ENCODE data around the gene PTPRA.

The PTPRA gene

GRCh38 chr20:3077618-3078134 lies 204.4 kb downstream of the PTPRA start:
- no peak for DNase-seq (ENCODE audit: low spot score)

DNA sequence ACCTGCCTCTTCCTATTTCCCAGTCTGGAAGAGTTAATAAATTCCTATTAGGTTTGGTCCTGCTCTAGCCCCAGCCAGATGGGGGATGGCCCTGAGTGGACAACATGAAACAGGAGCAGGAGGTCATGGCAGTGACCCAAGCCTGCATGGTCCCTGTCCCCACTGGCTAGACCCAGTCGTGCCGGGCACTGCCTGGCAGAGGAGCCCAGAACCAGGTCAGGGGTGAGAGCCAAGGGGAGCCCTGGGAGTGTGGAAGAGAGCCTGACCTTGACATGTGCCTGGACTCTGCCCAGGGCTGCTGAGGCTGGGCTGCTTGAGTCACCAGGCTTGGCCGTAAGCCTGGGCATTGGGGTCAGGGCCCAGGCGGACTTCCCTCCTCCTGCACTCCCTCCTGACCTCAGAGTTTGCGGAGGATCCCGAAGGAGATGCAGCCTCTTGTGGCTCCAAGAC lies 207.7 kb downstream of the PTPRA start:
- DNase-seq (ENCODE audit: low spot score) = no peak

- no peak for DNase-seq (ENCODE audit: low spot score)
Measured at GRCh38 chr20:3081641-3082040, 208.4 kb downstream of the PTPRA start.

GRCh38 chr20:3082306-3082951 lies 209.1 kb downstream of the PTPRA start:
- no peak for DNase-seq (ENCODE audit: low spot score)

- no peak for DNase-seq (ENCODE audit: low spot score)
Measured at GRCh38 chr20:3082955-3083952, 210.0 kb downstream of the PTPRA start.

DNA sequence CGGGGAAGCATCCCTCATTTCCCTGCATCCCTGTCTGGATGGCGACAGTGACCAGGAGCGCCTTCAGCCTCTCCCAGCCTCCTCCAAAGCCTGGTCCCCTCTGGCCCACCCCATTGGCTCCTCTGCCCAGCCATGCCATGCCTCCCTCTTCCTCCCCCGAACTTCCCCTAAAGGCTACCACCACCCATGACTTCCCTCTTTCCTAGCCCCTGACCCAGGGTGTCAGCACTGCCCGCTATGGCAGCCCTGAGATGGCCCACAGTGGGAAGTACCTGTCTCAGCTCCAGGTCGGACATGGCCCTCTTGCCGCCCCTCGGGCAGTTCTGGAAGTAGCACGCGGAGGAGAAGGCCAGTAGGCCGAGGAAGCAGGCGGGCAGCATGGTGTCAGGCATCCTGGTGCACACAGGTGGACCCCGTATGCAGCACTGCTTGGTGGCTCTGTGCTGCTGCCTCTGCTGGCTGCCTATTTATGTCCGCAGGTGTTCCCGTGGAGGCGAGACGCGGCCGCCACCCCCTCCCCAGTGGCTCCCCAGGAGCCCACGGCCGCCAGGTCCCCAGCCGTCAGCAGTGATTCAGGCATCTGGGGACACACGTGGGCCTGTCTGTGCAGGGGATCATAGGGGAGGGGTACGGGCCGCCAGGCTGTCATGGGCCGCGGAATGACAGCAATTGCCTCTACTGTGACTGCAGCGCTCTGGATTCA lies 211.2 kb downstream of the PTPRA start, which contains the start of gene AVP:
AVP (minus strand) TSS at position 442 of the 703 bp plus-strand sequence; CDS start at position 392, 50 bp downstream.
- DNase-seq (ENCODE audit: low spot score) = no peak

DNA sequence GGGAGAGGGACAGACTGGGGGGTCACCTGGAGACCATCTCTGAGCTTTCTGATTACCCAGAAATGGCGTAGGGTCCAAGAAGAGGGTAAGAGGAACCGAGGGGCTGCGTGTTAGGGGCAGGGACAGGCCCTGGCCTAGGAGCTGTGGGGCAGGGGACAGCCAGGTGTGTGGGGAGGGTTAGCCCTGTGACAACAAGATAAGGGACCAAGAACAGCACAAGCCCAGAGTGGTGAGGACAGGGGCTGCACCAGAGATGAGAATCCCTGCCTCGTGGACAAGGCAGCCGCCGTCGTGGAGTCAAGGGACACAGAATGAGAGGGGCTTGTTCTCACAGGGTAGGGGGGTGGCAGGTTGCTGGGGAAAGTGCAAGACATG lies 211.7 kb downstream of the PTPRA start:
- DNase-seq (ENCODE audit: low spot score) = no peak

DNA sequence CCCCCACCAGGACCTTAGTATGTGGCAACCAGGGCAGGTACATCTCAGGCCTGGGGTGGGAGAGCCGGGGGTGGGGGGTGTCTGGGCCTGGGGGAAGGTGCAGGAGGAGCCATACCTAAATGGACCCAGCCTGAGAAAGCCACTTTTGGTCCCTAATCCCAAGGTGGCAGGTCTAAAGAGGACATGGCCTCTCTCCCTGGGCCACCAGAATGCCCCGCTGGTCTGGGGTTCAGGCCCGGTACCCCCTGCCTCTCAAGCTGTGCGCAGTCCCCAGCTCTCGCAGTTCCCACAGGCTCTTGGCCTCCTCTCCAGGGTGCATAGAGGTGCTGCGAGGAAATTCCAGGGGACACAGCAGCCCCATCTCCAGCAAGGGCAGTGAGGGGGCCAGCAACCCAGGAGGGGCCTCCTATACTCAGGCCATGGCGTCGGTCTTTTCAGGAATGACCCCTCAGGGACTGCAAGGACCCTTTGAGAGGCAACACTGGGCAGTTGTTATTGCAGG lies 212.3 kb downstream of the PTPRA start:
- DNase-seq (ENCODE audit: low spot score) = no peak

- DNase-seq (ENCODE audit: low spot score) = no peak
Measured at GRCh38 chr20:3088031-3088430, 214.8 kb downstream of the PTPRA start.
